WTC11 (cell line): ENCODE measurements around the gene TARDBP. TPM values are rescaled to one million over a fixed set of nuclear protein-coding genes. Genes with fewer than 3 reads are reported as not detected.

Source experiments
- ATAC-seq: fragments of 200-7000 bp; cut with Tn5 transposase; 2 replicates; pipeline ENCODE4 v1.10.0; 2021; ENCODE audit warnings: mild to moderate bottlenecking, moderate library complexity
- CTCF ChIA-PET: fragments of 300-600 bp; sonication (Branson Sonifier 250); formaldehyde crosslinking; loops from one replicate; lab custom pipeline; 2021; ENCODE audit warnings: antibody characterized with exemption; lab: Charles Lee
- POLR2A ChIA-PET: fragments of 350-600 bp; sonication (Branson Sonifier 250); formaldehyde crosslinking; loops from one replicate; lab custom pipeline; 2021; ENCODE audit warnings: antibody characterized with exemption; lab: Charles Lee
- DNase-seq: peaks from one replicate; pipeline ENCODE4 v3.0.0; 2021; ENCODE audit warnings: low spot score
- H3K27ac Mint-ChIP-seq: 2 replicates; pipeline ENCODE4 v1.8.0; 2021; ENCODE audit warnings: mixed read lengths
- H3K27me3 Mint-ChIP-seq: 2 replicates; pipeline ENCODE4 v1.8.0; 2021; ENCODE audit warnings: low read depth, mild to moderate bottlenecking, moderate library complexity, mixed read lengths
- H3K36me3 Mint-ChIP-seq: 2 replicates; pipeline ENCODE4 v1.8.0; 2021; ENCODE audit warnings: mixed read lengths
- H3K4me1 Mint-ChIP-seq: 2 replicates; pipeline ENCODE4 v1.8.0; 2022; ENCODE audit warnings: mixed read lengths
- H3K4me3 Mint-ChIP-seq: 2 replicates; pipeline ENCODE4 v1.8.0; 2021; ENCODE audit warnings: mild to moderate bottlenecking, moderate library complexity, mixed read lengths
- H3K9me3 Mint-ChIP-seq: 2 replicates; pipeline ENCODE4 v1.8.0; 2021; ENCODE audit warnings: mixed read lengths
- AFF4 ChIP-seq: sonication (generic); formaldehyde crosslinking; IDR thresholded peaks from 2 replicates; pipeline ENCODE4 v1.8.1; 2023; ENCODE audit warnings: mild to moderate bottlenecking, missing genetic modification reagents, borderline replicate concordance
- E2F1 ChIP-seq: sonication (generic); formaldehyde crosslinking; IDR thresholded peaks from 2 replicates; pipeline ENCODE4 v1.8.0; 2022; ENCODE audit warnings: mild to moderate bottlenecking, missing genetic modification reagents
- ELF4 ChIP-seq: sonication (generic); formaldehyde crosslinking; IDR thresholded peaks from 2 replicates; pipeline ENCODE4 v1.8.1; 2022; ENCODE audit warnings: low read depth, mild to moderate bottlenecking, moderate library complexity, missing genetic modification reagents
- GTF2I ChIP-seq: fragments of 250-450 bp; sonication (Bioruptor Pico); conservative IDR thresholded peaks from 2 replicates; pipeline ENCODE4 v1.4.0; 2021; ENCODE audit warnings: mild to moderate bottlenecking
- HMGA2 ChIP-seq: fragments of 250-450 bp; sonication (Bioruptor Pico); IDR thresholded peaks from 2 replicates; pipeline ENCODE4 v1.4.0; 2021; ENCODE audit warnings: mild to moderate bottlenecking, moderate library complexity
- MXD4 ChIP-seq: fragments of 250-450 bp; sonication (Bioruptor Pico); IDR thresholded peaks from 2 replicates; pipeline ENCODE4 v1.8.0; 2021; ENCODE audit warnings: mild to moderate bottlenecking, moderate library complexity, borderline replicate concordance
- NFE2L1 ChIP-seq: sonication (generic); formaldehyde crosslinking; IDR thresholded peaks from 2 replicates; pipeline ENCODE4 v1.8.1; 2023; ENCODE audit warnings: missing genetic modification reagents
- NFYB ChIP-seq: sonication (generic); formaldehyde crosslinking; conservative IDR thresholded peaks from 2 replicates; pipeline ENCODE4 v1.8.0; 2022; ENCODE audit warnings: low read depth, missing genetic modification reagents
- PRDM15 ChIP-seq: sonication (generic); formaldehyde crosslinking; IDR thresholded peaks from 2 replicates; pipeline ENCODE4 v1.8.0; 2022; ENCODE audit warnings: missing genetic modification reagents
- SP1 ChIP-seq: sonication (generic); formaldehyde crosslinking; conservative IDR thresholded peaks from 2 replicates; pipeline ENCODE4 v1.8.1; 2022; ENCODE audit warnings: missing genetic modification reagents
- TCF7 ChIP-seq: sonication (generic); formaldehyde crosslinking; IDR thresholded peaks from 2 replicates; pipeline ENCODE4 v1.8.0; 2022; ENCODE audit warnings: mild to moderate bottlenecking, low read depth, missing genetic modification reagents, moderate library complexity
- TEAD4 ChIP-seq: sonication (generic); formaldehyde crosslinking; IDR thresholded peaks from 2 replicates; pipeline ENCODE4 v1.8.0; 2022; ENCODE audit warnings: mild to moderate bottlenecking, missing genetic modification reagents
- ZNF121 ChIP-seq: sonication (generic); formaldehyde crosslinking; IDR thresholded peaks from 2 replicates; pipeline ENCODE4 v1.8.0; 2023; ENCODE audit warnings: missing genetic modification reagents
- ZNF263 ChIP-seq: sonication (generic); formaldehyde crosslinking; IDR thresholded peaks from 2 replicates; pipeline ENCODE4 v1.8.1; 2022; ENCODE audit warnings: low read depth, mild to moderate bottlenecking, moderate library complexity, missing genetic modification reagents
- ZNF396 ChIP-seq: fragments of 250-450 bp; sonication (Bioruptor Pico); IDR thresholded peaks from 2 replicates; pipeline ENCODE4 v1.8.0; 2021; ENCODE audit warnings: mild to moderate bottlenecking, moderate library complexity, borderline replicate concordance
- ZNF671 ChIP-seq: fragments of 250-450 bp; sonication (Bioruptor Pico); IDR thresholded peaks from 2 replicates; pipeline ENCODE4 v1.8.0; 2021; ENCODE audit warnings: mild to moderate bottlenecking
- total RNA-seq: library from RNA; stranded (reverse); gene quantifications from 3 replicates; pipeline ENCODE4 v1.2.3, GENCODE V29; 2021
- TF ChIP-seq, protein P1 (sequence below): fragments of 250-450 bp; sonication (Bioruptor Pico); IDR thresholded peaks from 2 replicates; pipeline ENCODE4 v1.9.0; 2021; ENCODE audit warnings: mild to moderate bottlenecking

Gene TARDBP
- total RNA-seq, 1 experiment from 2014 or later, result 228 TPM

DNA sequence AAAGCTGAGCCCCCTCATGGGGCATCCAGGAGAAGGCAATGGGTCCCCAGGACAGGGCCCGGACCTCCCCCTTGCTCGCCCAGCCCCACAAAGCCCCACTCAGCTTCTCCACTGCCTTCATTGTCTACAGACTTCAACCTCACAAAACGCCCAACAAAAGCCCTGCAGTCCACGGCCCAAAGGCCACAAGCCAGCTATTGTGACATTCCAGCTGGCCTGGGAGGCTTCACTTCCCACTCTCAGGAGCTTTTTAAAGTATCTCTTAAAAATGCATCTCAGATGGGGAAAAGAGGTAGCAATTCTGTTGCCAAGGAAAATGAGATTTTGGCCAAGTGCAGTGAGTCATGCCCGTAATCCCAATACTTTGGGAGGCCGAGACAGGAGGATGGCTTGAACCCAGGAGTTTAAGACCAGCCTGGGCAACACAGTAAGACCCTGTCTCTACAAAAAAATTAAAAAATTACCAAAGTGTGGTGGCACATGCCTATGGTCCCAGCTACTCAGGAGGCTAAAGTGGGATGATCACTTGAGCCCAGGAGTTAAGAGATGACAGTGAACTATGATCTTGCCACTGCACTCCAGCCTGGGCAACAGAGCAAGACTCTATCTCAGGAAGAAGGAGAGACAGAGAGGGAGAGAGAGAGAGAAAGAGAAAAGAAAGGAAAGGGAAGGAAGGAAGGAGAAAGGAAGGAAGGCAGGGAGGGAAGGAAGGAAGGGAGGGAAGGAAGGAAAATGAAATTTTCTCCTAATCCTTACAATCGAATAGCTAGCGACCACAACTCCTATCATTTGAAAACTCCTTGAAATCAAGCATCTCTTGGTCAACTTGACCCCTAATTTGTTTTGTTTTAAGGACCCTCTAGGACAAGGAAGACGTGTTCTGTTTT is 31.4 kb upstream of the TARDBP start:
- Mint-ChIP-seq H3K27me3 (no peaks in the 10 kb centered on the region; the same call in 1 of the 2 replicates), H3K4me1 (peaks cover 49% of the 10 kb centered on the region), H3K4me3 (peak overlapping the region; percentile 58), H3K36me3 (no peaks in the 10 kb centered on the region), H3K27ac (peak overlapping the region; percentile 71), H3K9me3 (no peaks in the 10 kb centered on the region)
- ChIA-PET POLR2A (interaction anchor here (0.8 to 1.7 kb wide), 3 partner anchors 24 to 50 kb away, joined by 3 to 8 read pairs (median 3); no protein-coding TSS in a partner anchor), CTCF (interaction anchor here (0.5 to 2.1 kb wide), 12 partner anchors 10 to 474 kb away, joined by 3 to 8 read pairs (median 5); no protein-coding TSS in a partner anchor)
- DNase-seq, result no peak
- peak; percentile 80; the same call in 1 of the 2 replicates for TF ChIP-seq ZNF121 (CRISPR knock-in tag)
- TF ChIP-seq PRDM15, result 0 out of 2 replicates have a peak, but pooled peaks have one; percentile 29
- TF ChIP-seq SP1 (CRISPR knock-in tag), result no peak
- 0 out of 2 replicates have a peak, but pooled peaks have one; percentile 1 for TF ChIP-seq HMGA2 (CRISPR knock-in tag)
- peak; percentile 82 for TF ChIP-seq GTF2I (CRISPR knock-in tag)
- ATAC-seq, result no peak

DNA sequence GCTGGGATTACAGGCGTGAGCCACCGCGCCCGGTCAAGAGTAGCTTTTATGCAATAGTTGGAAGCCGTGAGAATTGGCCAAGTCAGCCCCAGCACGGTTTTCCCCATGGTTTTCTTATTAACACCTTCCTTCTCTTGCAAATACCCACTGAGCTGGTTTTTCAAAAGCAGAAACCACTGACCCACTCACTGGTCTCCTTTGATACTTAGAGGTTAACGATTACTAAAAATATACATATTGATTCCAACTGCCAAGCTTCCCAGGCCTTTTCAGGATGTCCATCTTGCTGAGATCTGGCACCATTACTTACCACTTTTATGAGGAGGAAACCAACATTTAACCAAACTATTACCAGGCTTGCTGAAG is 25.9 kb upstream of the TARDBP start:
- TF ChIP-seq, protein P1, sequence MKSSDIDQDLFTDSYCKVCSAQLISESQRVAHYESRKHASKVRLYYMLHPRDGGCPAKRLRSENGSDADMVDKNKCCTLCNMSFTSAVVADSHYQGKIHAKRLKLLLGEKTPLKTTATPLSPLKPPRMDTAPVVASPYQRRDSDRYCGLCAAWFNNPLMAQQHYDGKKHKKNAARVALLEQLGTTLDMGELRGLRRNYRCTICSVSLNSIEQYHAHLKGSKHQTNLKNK (CRISPR knock-in tag), result no peak
- Mint-ChIP-seq H3K36me3 (no peaks in the 10 kb centered on the region), H3K4me3 (no peak overlapping the region), H3K4me1 (peaks cover 23% of the 10 kb centered on the region), H3K9me3 (no peaks in the 10 kb centered on the region), H3K27ac (no peak overlapping the region), H3K27me3 (no peaks in the 10 kb centered on the region; the same call in 1 of the 2 replicates)
- ChIA-PET POLR2A (no interaction called here), CTCF (interaction anchor here (1.1 kb wide), 1 partner anchor 17 kb away, joined by 3 read pairs; no protein-coding TSS in a partner anchor)
- DNase-seq (no peak), ATAC-seq (no peak)

DNA sequence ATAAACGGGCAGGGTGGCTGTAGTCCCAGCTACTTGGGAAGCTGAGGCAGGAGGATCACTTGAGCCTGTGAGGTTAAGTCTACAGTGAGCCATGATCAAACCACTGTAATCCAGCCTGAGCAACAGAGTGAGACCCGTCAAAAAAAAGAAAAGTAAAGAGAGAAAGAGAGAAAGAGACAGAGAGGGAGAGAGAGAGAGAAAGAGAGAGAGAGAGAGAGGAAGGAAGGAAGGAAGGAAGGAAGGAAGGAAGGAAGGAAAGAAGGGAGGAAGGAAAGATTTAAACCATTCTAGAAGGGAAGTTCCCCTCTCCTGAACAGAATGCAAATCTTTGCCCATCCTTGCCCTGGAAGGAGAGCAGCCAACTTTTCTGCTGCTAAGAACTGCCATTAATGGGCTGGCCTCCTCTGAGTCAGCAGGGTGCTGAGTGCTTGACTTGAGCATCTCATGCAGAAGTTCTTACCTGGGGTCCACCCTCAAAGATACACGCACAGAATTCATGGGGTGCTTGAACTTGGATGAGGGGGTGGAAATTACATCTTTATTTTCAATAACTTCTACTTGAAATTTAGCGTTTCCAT is 24.5 kb upstream of the TARDBP start:
- H3K4me1 Mint-ChIP-seq, result peaks cover 14% of the 10 kb centered on the region
- ATAC-seq (no peak), DNase-seq (no peak)
- TF ChIP-seq ELF4 (CRISPR knock-in tag), result no peak
- no peak for TF ChIP-seq NFYB (CRISPR knock-in tag)
- TF ChIP-seq TEAD4 (CRISPR knock-in tag), result no peak
- TF ChIP-seq ZNF671, result no peak
- no peak for TF ChIP-seq ZNF396
- TF ChIP-seq E2F1 (CRISPR knock-in tag), result no peak
- TF ChIP-seq TCF7 (CRISPR knock-in tag), result no peak
- no peak for TF ChIP-seq MXD4 (CRISPR knock-in tag)
- TF ChIP-seq AFF4 (CRISPR knock-in tag), result no peak
- TF ChIP-seq ZNF263 (CRISPR knock-in tag), result no peak
- TF ChIP-seq NFE2L1 (CRISPR knock-in tag), result no peak
- no peaks in the 10 kb centered on the region for H3K9me3 Mint-ChIP-seq
- CTCF ChIA-PET, result no interaction called here
- no peak overlapping the region for H3K27ac Mint-ChIP-seq
- H3K36me3 Mint-ChIP-seq, result no peaks in the 10 kb centered on the region
- H3K4me3 Mint-ChIP-seq, result no peak overlapping the region
- H3K27me3 Mint-ChIP-seq, result no peaks in the 10 kb centered on the region
- POLR2A ChIA-PET, result interaction anchor here (0.7 kb wide), 1 partner anchor 588 kb away, joined by 4 read pairs; no protein-coding TSS in a partner anchor
